Activated effector memory CD4-positive, alpha-beta T cell treated with Interleukin-2 at 50 U/mL for 16 hours (primary cell): ENCODE results near the gene IMMP1L.

Experiments
- DNase-seq: peaks from one replicate; pipeline ENCODE4 v3.0.0-alpha.2; 2020

The IMMP1L gene

GRCh38 chr11:31464436-31464835 lies 45.0 kb downstream of the IMMP1L start:
- DNase-seq: no peak

GRCh38 chr11:31455177-31455576 lies 54.2 kb downstream of the IMMP1L start:
- no peak for DNase-seq

DNA sequence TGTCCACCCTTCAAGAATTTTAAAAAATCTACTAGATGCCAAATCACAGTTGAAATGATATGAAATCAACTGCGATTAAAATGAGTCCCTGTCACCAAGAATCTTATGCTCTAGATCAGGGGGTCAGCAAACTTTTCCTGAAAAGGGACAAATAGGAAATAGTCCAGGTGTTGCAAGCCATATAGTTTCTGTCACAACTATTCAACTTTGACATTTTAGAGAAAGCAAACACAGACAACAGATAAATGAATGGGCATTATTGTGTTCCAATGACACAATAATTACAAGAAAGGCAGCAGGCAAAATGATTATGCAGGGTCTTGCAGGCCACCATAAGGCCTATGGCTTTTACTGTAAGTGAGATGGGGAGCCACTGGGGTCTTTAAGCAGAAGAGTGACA lies 58.6 kb downstream of the IMMP1L start:
- DNase-seq: no peak

DNA sequence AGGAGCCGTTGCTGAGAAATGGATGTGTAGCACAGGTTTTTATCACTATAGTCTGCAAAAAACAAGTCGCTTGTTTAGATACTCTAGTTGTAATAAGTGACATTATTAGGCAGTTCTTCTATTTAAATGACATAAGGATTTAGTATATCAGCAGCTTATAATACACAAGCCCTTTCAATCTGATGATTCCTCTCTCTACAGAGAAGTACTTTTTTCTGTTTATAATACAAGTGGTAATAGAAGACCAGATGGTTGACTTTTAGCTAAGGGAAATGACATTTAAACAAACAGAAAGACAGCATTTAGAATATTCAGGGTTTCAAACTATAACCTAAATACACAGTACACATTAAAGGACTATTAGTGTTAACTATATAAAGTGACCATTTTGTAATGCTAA lies 60.4 kb downstream of the IMMP1L start:
- no peak for DNase-seq

DNA sequence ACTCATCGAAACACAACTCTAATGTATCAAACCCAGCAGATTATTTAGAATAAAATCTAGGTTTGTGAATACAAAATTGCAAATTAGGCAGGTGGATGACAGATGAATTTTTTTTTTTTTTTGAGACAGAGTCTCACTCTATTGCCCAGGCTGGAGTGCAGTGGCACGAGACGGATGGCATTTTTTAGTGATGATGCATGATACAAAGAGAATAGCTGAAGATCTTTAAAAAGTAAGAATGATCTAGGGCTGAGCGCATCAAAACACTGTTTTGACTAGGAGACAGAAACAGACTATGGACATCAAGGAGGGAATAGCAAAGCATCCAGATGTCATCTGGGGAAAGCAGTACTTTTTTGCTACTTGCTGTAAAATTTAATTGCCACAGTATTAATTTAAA lies 63.8 kb downstream of the IMMP1L start:
- DNase-seq: no peak

DNA sequence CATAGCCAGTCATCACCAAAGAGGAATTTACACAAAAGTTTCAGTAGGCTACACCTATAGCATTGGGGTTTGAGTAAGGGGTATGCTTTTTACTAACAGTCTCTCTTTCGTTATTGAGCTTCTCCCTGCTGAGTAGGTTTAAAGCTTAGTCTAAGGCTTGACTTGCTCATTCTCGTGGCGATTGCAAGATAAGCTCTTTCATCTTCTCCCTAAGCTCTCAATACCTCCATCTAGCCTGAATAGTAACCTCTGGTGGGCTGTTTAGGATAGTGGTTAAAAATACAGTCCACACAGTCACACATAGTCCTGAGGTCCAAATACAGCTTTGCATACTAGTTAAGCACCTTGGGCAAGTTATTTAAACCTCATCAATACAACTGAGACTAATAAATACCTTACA lies 65.6 kb downstream of the IMMP1L start:
- DNase-seq: no peak

DNA sequence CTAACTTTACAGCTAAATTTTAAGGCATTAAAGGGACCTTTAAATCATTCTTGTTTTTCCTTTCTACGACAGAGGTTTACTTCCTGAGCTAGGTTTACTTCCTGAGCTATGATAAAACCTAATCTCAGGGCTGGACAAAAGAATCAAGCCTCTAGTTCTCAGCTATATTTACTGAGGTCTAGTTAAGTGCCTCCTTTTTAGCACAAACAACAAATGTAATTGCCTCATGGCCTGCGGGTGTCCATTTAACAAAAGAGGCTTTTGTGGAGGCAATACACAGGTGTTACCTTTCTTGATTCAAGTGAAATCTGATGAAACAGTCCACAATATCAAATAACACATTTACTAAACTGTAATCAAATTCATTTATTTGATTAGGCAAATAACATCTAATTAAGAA lies 67.3 kb downstream of the IMMP1L start:
- no peak for DNase-seq

- no peak for DNase-seq
Measured at GRCh38 chr11:31441296-31441695, 68.1 kb downstream of the IMMP1L start.

DNA sequence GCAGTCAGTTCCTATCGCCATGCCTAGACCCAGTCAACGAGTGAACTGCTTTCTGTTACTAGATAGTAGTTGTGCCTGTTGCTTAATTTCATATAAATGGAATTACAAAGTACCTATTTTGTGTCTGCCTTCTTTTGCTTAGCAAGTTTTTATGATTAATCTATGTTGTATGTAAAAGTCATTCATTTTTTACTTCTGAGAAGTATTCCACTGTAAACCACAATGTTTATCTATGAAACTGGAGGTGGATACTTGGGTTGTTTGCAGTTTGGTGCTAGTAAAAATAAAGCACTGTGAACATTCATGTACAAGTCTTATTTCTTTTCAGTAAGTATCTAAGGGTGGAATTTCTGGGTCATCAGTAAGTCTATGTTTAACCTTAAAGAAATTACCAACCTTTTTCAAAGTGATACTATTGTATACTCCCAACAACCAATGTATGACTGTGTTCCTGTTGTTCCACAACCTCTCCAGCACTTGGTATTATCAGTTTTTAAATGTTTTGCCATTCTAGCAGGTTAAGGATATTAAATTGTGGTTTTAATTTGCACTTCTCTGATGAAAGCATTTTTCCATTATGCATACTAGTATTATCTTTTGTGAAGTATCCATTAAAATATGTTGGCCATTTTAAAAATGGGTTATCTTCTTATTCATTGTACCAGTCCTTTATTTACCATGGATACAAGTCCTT lies 71.5 kb downstream of the IMMP1L start:
- no peak for DNase-seq

DNA sequence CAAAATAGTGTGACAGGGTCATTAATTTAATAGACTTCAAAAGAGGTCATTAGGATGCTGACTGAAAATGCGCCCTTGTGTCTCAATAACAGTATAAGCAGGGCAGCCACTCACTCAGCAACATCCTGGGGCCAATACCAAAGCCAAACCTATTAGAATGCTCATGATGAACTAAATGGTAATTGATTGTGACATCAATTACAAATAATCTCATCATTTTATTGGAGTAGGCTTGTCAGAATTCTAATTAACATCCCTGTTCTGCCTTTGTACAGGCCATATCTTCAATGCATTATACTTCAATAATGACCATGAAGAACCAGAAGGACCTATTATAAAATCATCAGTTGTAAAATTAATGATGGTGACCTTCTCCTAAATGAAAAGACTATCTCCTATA lies 75.6 kb downstream of the IMMP1L start:
- no peak for DNase-seq

DNA sequence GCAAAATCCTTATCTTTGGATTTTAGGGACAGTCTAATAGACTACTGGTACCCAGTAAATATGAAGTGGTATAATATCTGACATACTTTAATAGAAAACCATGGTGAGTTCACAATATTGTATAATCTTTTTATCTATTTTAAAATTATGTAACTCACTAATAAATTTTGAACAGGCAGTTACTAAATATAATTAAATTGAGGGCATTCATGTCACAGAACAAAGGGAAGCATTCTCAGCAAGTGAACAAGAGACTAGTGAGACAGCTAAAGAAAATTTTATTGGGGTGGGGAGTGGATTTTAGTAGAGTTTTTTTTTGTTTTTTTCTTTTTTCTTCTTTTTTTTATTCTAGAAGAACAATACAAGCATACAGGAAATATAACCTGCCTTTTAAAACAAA lies 84.8 kb downstream of the IMMP1L start:
- DNase-seq: no peak

GRCh38 chr11:31422703-31423102 lies 86.7 kb downstream of the IMMP1L start:
- no peak for DNase-seq

DNA sequence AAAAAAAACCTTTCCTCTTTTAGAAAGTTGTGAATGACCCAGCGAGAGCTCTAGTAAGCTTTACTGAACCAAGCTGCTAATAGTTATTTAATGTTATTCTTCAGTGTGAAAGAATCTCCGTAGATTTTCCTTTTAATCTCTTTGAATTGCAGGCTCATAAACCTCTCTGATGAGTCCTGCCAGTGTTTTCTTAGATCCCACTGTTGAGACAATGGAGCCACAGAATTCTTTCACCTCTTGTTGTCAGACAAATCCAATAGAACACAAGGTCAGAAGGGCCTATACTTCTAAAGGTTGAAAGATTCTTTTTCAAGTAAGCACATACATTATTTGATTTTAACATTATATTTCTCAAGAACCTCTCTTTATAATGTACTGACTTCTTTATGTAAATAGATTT lies 87.6 kb downstream of the IMMP1L start:
- no peak for DNase-seq

DNA sequence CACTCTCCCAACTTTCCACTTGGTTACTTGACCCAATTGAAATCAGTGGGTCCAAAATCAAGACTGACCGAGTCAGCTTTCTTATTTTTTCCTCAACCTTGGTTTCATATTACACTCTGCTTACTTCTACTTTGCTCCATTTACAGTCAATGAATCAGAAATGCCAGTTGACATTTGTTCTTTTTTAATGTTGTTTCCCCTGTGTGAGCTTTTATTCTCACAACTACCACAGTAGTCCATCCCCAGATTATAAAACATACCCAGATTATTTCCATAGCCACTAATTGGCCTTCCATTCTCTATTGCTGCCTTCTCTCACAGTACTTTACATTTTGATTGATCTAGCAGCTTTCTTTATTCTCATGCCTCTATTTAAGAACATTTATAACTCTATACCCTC lies 89.8 kb downstream of the IMMP1L start:
- no peak for DNase-seq

- DNase-seq: no peak
Measured at GRCh38 chr11:31419138-31419537, 90.3 kb downstream of the IMMP1L start.

DNA sequence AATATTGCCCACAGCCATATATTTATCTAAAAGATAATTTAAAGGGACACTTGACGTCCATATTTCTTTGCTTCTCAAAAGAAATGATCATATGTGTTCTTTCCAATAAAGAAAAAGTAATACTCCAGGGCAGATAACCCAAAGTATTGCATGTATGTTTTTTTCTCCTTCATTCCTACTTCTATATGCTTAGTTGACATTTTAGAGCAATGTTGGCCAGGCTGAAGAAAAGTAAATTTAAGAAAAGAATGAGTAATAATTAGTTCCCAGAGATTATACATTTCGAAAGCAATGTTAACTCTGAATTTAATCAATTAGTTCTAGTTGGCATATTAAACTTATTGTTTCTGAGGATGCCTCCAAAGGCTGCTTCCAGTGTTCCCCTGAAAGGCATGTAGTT lies 91.6 kb downstream of the IMMP1L start:
- DNase-seq: no peak

GRCh38 chr11:31417357-31417756 lies 92.1 kb downstream of the IMMP1L start:
- no peak for DNase-seq

- DNase-seq: no peak
Measured at GRCh38 chr11:31415435-31415834, 94.0 kb downstream of the IMMP1L start.

GRCh38 chr11:31414338-31414737 lies 95.1 kb downstream of the IMMP1L start:
- DNase-seq: no peak

GRCh38 chr11:31412946-31413345 lies 96.5 kb downstream of the IMMP1L start:
- DNase-seq: no peak

DNA sequence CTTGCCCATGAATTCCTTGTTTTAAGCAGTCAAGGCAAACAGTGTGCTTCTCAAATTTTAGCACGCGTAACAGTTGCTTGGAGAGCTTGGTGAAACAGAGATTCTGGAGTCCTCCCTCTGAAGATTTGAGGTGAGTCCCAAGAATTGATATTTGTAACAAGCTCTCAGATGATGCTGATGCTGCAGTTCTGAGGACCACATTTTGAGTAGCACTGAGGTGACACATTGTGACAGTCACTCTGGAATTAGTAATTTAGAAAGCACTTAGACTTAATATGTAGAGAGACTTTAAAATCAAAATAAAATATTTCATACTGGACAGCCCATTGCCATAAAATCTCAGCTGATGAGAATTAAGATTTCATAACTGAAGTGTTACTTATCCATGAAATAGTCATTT lies 101.2 kb downstream of the IMMP1L start:
- no peak for DNase-seq

DNA sequence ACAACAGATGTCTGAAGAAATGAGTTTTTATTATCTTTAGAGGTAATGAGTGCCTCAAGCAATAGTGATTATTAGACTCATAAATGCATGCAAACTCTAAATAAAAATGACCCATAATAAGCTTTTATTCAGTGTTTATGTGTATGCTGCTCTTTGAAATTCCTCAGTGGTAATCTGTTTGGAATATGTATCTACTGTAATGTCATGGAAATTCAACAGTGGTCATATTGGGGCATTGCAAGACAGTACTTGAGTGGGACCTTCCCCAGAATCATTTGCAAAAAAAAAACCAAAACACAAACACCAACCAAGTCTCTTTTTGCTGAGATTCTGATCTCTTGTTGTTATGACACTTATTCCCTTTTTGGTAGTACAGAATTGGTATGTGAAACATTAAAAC lies 104.8 kb downstream of the IMMP1L start:
- DNase-seq: no peak

DNA sequence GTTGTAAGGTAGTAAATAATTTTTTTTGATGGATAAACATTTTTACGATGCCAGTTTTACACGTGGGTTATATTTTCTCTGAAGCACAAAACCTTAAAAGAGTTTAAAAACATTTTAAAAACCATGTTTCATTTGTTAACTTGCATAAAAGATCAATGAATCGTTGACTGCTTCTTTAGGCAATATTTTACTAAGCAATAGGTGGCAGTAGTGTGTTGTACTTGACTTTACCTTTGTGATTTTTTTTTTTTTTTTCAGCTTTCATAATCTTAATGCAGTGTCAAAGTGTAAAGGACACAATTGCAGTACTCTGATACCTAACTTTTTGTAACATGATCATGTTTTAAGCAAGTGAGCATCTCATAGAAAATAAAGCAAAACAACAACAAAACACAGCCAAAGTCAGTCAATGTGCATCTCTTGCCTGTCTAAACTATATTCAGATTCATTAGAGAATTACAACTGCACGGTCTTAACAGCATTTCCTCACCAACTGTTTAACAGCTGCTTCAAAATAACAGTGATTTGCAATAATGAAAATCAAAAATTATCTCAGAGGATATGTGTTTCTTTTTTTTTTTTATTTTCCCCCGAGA lies 112.1 kb downstream of the IMMP1L start:
- no peak for DNase-seq

DNA sequence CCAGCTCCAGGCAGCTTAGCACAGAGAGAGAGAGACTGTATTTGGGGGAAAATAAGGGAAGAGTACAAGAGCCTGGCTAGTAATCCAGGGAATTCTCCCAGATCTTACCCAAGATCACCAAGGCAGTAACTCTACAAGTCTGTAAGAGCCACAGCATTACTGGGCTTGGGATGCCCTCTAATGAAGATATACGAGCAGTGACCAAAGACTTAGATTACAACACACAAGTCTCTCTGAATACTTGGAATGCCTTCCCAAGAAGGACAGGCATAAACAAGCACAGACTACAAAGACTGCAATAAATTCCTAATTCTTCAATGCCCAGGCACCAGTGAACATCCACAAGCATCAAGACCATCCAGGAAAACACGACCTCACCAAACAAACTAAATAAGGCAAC lies 122.0 kb downstream of the IMMP1L start:
- no peak for DNase-seq

DNA sequence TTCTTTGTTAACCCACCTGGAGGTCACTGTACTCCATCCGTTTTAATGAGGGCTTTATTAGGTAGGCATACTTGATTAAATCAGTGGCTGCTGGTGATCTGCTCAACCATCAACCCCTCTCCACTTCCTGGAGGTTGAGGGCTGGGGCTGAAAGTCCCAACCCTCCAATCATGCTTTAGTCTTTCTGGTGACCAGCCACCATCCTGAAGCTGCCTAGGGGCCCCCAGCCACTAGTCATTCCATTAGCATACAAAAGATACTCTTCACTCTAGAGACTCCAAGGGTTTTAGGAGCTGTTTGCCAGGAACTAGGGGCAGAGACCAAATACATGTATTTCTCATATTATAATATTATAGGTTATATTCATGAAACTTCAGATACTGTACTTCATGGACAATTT lies 126.3 kb downstream of the IMMP1L start:
- no peak for DNase-seq
